CD4-positive, alpha-beta T cell treated with Interleukin-6 at 100 ng/mL for 8 hours (primary cell): ENCODE data around the gene DNAI4.

Experiments
- DNase-seq: peaks from one replicate; pipeline ENCODE4 v3.0.0-alpha.2; 2020; ENCODE audit warnings: mixed read lengths, low spot score

DNAI4 gene

GRCh38 chr1:66764994-66765578 lies 159.6 kb downstream of the DNAI4 start:
- DNase-seq: peak; percentile 58
